Stomach (tissue), 9 donors: Measurements from ENCODE around the gene CALML6. TPM values are rescaled to one million over a fixed set of nuclear protein-coding genes. Genes with fewer than 3 reads are reported as not detected.

Experiments
- DNase-seq, 2 donors: peaks; one replicate each; pipeline versions ENCODE4 v3.0.0 to v3.0.0-alpha.2; 2013 to 2019
- H3K27ac ChIP-seq, 5 donors: fragments of 200-600 bp in 4 of 5; sonication (generic) in 4 of 5; one replicate each; pipeline ENCODE4 v1.5.1; 2013 to 2019; ENCODE audit warnings: mild to moderate bottlenecking in 1 of 5, moderate library complexity in 1 of 5
- H3K27me3 ChIP-seq, 3 donors: fragments of 200-600 bp; sonication (generic); one replicate each; pipeline ENCODE4 v1.5.1; 2017 to 2019; ENCODE audit warnings: mixed run types in 1 of 3
- H3K36me3 ChIP-seq, 4 donors: fragments of 200-600 bp; sonication (generic); 1 replicate in 3 of 4; 2 replicates in 1 of 4; pipeline ENCODE4 v1.5.1; 2016 to 2019
- H3K4me1 ChIP-seq, 4 donors: fragments of 200-600 bp; sonication (generic); one replicate each; pipeline ENCODE4 v1.5.1; 2016 to 2019
- H3K4me3 ChIP-seq, 4 donors: fragments of 200-600 bp; sonication (generic) in 3 of 4; one replicate each; pipeline ENCODE4 v1.5.1; 2016 to 2019; ENCODE audit warnings: mild to moderate bottlenecking in 1 of 4
- H3K9me3 ChIP-seq, 4 donors: fragments of 200-600 bp; sonication (generic); one replicate each; pipeline ENCODE4 v1.5.1; 2016 to 2019
- CTCF ChIP-seq, 7 experiments: fragments of 450-650 bp in 4 of 7; fragments of 200-600 bp in 3 of 7; sonication (generic) in 3 of 7; IDR thresholded peaks; one replicate each; pipeline ENCODE4 v1.5.1; 2016 to 2019; ENCODE audit warnings: antibody characterized with exemption in 7 of 7, control low read depth in 2 of 7, mild to moderate bottlenecking in 1 of 7
- EP300 ChIP-seq: sonication (generic); formaldehyde crosslinking; IDR thresholded peaks from one replicate; pipeline ENCODE4 v1.6.1; 2017; ENCODE audit warnings: antibody characterized with exemption
- POLR2A ChIP-seq, 4 donors: fragments of 450-650 bp; IDR thresholded peaks; one replicate each; pipeline ENCODE4 v1.6.1; 2016; ENCODE audit warnings: antibody characterized with exemption in 4 of 4, control low read depth in 2 of 4, mild to moderate bottlenecking in 1 of 4, moderate library complexity in 1 of 4
- POLR2AphosphoS5 ChIP-seq, 3 donors: sonication (generic); formaldehyde crosslinking; IDR thresholded peaks; one replicate each; pipeline ENCODE4 v1.6.1; 2016; ENCODE audit warnings: antibody characterized with exemption in 3 of 3
- WGBS, 5 donors: extraction: QIAGEN DNeasy Blood & Tissue Kit in 3 of 5; methylation state at CpG; one replicate each; pipeline versions ENCODE4 v1.1.5 to v1.1.7; 2013 to 2018; 5-methylcytosine and 5-hydroxymethylcytosine counted together
- intact Hi-C: fragments of 100-400 bp; cut with DNase I; formaldehyde crosslinking; loops from one replicate; pipeline ENCODE4 v1.15.1; 2023; ENCODE audit warnings: low total_unique reads
- polyA plus RNA-seq, 3 donors: library from polyadenylated mRNA; stranded (reverse); fragments of 200-250 nt; gene quantifications; one replicate each; pipeline ENCODE4 v1.2.3, GENCODE V29; 2013
- total RNA-seq, 5 donors: library from RNA; depleted of rRNA; stranded (reverse); fragments of >200 nt; gene quantifications; one replicate each; pipeline versions ENCODE4 v1.1.0 to v1.2.3, GENCODE V29; 2014 to 2016
- donor health status: healthy with polysubstance abuse.
- donor health status: Bipolar disorder and iron deficiency.
- donor health status: healthy.

Gene CALML6
- total and polyA plus RNA-seq, 8 donors, result 1.4 to 5.7 (median 2.6) TPM; not detected in 5

- Histone ChIP-seq H3K9me3 (no peaks in the 10 kb centered on the region), H3K36me3 (no peaks in the 10 kb centered on the region), H3K27ac (peak overlapping the region; percentile 71 to 84 (median 74)), H3K27me3 (peaks cover 0 to 4% (median 0%) of the 10 kb centered on the region in 3 donors), H3K4me1 (peaks cover 18 to 35% (median 31%) of the 10 kb centered on the region in 4 donors), H3K4me3 (peak overlapping the region; percentile 54 to 68 (median 58))
- WGBS, 5 donors, result 44 to 60% (median 46%) methylated on average over 18 to 46 of the region's 46 CpGs
- DNase-seq, result peak in 1 of 2 donors; percentile 30
- TF ChIP-seq POLR2A (IDR thresholded peaks at IDR 0.05) (no peak), POLR2AphosphoS5 (IDR thresholded peaks at IDR 0.05) (no peak), EP300 (no peak), CTCF (IDR thresholded peaks at IDR 0.05) (no peak)
- intact Hi-C loops, result no loop called here
Measured at GRCh38 chr1:1917995-1918900, 3.2 kb downstream of the CALML6 start.

- Histone ChIP-seq H3K36me3 (no peaks in the 10 kb centered on the region), H3K4me1 (peaks cover 18 to 35% (median 31%) of the 10 kb centered on the region in 4 donors), H3K27ac (peak within 1 kb of the TSS; percentile 71 to 84 (median 74)), H3K27me3 (peaks cover 0 to 4% (median 0%) of the 10 kb centered on the region in 3 donors), H3K4me3 (peak within 1 kb of the TSS; percentile 54 to 68 (median 58)), H3K9me3 (no peaks in the 10 kb centered on the region)
- TF ChIP-seq CTCF (IDR thresholded peaks at IDR 0.05) (no peak), POLR2AphosphoS5 (IDR thresholded peaks at IDR 0.05) (peak in 1 of 3 donors; percentile 80), EP300 (no peak), POLR2A (IDR thresholded peaks at IDR 0.05) (peak in 1 of 4 donors; percentile 50)
- intact Hi-C loops, result no loop called here
- 0 to 15% (median 1%) methylated on average over 4 to 44 of the region's 44 CpGs; no CpG with 5 or more reads in 1 of the 5 donors for WGBS, 5 donors
- DNase-seq, result no peak
Measured at GRCh38 chr1:1918901-1919303, 3.8 kb downstream of the CALML6 start, which contains the start of gene TMEM52. TSS of gene TMEM52 (minus strand) at chr1:1919279. CDS start at chr1:1919265, 14 bp downstream.

- DNase-seq, result peak; percentile 99 to 100
- WGBS, 5 donors, result 2 to 14% (median 7%) methylated on average over 23 to 62 of the region's 62 CpGs
- H3K4me3 ChIP-seq, result peak overlapping the region; percentile 54 to 68 (median 58)
- H3K36me3 ChIP-seq, result no peaks in the 10 kb centered on the region
- intact Hi-C loops, result no loop called here
- TF ChIP-seq EP300, result no peak
- TF ChIP-seq POLR2A (IDR thresholded peaks at IDR 0.05), result no peak
- peak in 2 of 3 donors; percentile 37 to 75 for TF ChIP-seq POLR2AphosphoS5 (IDR thresholded peaks at IDR 0.05)
- no peak for TF ChIP-seq CTCF (IDR thresholded peaks at IDR 0.05)
- H3K4me1 ChIP-seq, result peaks cover 18 to 35% (median 31%) of the 10 kb centered on the region in 4 donors
- no peaks in the 10 kb centered on the region for H3K9me3 ChIP-seq
- H3K27ac ChIP-seq, result peak overlapping the region; percentile 71 to 84 (median 74)
- H3K27me3 ChIP-seq, result peaks cover 0 to 4% (median 0%) of the 10 kb centered on the region in 3 donors
Measured at GRCh38 chr1:1919304-1920056, 4.4 kb downstream of the CALML6 start.
